Duodenal mucosa (tissue), 2 donors: ENCODE data around the gene NCAPD2.
A peak's percentile ranks its signal among the peaks of the same experiment; 100 is the strongest.

Source experiments
- H3K27ac ChIP-seq: one replicate; pipeline ENCODE4 v1.7.0; 2013; ENCODE audit warnings: low read depth, low read length
- H3K27me3 ChIP-seq, 2 donors: one replicate each; pipeline ENCODE4 v1.7.0; 2013; ENCODE audit warnings: low read length in 2 of 2, control low read depth in 1 of 2; ENCODE audit not compliant: insufficient read depth in 2 of 2, control insufficient read depth in 1 of 2
- H3K36me3 ChIP-seq, 2 donors: one replicate each; pipeline ENCODE4 v1.7.0; 2013; ENCODE audit warnings: low read length in 2 of 2, control low read depth in 1 of 2; ENCODE audit not compliant: insufficient read depth in 2 of 2, control insufficient read depth in 1 of 2
- H3K4me1 ChIP-seq, 2 donors: one replicate each; pipeline ENCODE4 v1.7.0; 2013; ENCODE audit warnings: low read length in 2 of 2, control low read depth in 1 of 2; ENCODE audit not compliant: insufficient read depth in 2 of 2, control insufficient read depth in 1 of 2
- H3K4me3 ChIP-seq, 2 donors: one replicate each; pipeline ENCODE4 v1.7.0; 2013; ENCODE audit warnings: low read length in 2 of 2, low read depth in 1 of 2
- H3K9ac ChIP-seq, 2 donors: one replicate each; pipeline ENCODE4 v1.7.0; 2013; ENCODE audit warnings: low read length in 2 of 2, low read depth in 1 of 2
- H3K9me3 ChIP-seq, 2 donors: one replicate each; pipeline ENCODE4 v1.7.0; 2013; ENCODE audit warnings: low read length in 2 of 2, control low read depth in 1 of 2; ENCODE audit not compliant: control insufficient read depth in 1 of 2

The NCAPD2 gene

GRCh38 chr12:6452944-6453630, 40.8 kb upstream of the NCAPD2 start:
- peaks cover 24 to 33% of the 10 kb centered on the region in 2 donors for H3K4me1 ChIP-seq
- peaks cover 20 to 31% of the 10 kb centered on the region in 2 donors for H3K36me3 ChIP-seq
- peak overlapping the region; percentile 99 to 100 for H3K9ac ChIP-seq
- H3K27me3 ChIP-seq = no peaks in the 10 kb centered on the region
- peak overlapping the region; percentile 96 for H3K27ac ChIP-seq
- H3K9me3 ChIP-seq = no peaks in the 10 kb centered on the region
- peak overlapping the region; percentile 96 to 99 for H3K4me3 ChIP-seq

DNA sequence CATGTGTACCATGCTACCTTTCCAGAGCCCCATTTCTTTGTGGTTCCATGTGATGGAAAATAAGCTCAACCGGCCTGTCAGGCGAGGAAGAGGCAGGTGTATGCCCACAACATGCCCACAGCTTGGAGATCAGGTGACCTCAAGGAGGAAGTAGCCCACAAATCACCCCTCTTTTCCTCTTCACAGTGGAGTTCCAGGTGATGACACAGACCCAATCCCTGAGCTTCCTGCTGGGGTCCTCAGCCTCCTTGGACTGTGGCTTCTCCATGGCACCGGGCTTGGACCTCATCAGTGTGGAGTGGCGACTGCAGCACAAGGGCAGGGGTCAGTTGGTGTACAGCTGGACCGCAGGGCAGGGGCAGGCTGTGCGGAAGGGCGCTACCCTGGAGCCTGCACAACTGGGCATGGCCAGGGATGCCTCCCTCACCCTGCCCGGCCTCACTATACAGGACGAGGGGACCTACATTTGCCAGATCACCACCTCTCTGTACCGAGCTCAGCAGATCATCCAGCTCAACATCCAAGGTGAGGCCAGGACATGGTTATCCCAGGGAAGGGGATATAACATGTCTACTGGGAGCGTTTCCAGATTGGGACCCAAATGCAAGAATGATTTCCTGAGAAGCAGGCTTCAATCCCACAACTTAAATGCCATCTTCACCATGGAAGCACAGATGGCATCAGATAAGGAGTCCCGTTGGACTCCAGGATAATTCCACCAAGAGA, 36.5 kb upstream of the NCAPD2 start:
- H3K4me1 ChIP-seq = peaks cover 29 to 32% of the 10 kb centered on the region in 2 donors
- peaks cover 48 to 72% of the 10 kb centered on the region in 2 donors for H3K36me3 ChIP-seq
- no peaks in the 10 kb centered on the region for H3K27me3 ChIP-seq
- no peak overlapping the region for H3K4me3 ChIP-seq
- no peak overlapping the region for H3K9ac ChIP-seq
- no peak overlapping the region for H3K27ac ChIP-seq
- no peaks in the 10 kb centered on the region for H3K9me3 ChIP-seq

DNA sequence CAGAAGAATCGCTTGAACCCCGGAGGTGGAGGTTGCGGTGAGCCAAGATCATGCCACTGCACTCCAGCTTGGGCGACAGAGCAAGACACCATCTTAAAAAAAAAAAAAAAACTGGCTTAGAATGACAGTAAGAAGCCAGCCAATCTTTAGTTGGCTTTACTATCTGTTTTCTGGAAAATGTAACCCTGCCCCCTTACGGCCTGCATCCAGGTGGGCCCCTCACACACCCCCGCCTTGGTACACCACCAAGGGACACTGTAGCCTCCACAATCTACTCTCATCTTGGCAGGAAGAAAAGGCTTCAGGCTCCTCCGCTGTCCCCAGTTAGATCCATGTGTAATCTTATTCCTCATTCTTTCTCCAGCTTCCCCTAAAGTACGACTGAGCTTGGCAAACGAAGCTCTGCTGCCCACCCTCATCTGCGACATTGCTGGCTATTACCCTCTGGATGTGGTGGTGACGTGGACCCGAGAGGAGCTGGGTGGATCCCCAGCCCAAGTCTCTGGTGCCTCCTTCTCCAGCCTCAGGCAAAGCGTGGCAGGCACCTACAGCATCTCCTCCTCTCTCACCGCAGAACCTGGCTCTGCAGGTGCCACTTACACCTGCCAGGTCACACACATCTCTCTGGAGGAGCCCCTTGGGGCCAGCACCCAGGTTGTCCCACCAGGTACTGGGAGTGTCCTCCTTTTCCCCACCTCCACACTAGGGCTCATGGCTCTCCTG, 35.5 kb upstream of the NCAPD2 start:
- no peaks in the 10 kb centered on the region for H3K27me3 ChIP-seq
- H3K4me3 ChIP-seq = no peak overlapping the region
- H3K9me3 ChIP-seq = no peaks in the 10 kb centered on the region
- no peak overlapping the region for H3K9ac ChIP-seq
- no peak overlapping the region for H3K27ac ChIP-seq
- H3K36me3 ChIP-seq = peaks cover 57 to 82% of the 10 kb centered on the region in 2 donors
- H3K4me1 ChIP-seq = peaks cover 29 to 32% of the 10 kb centered on the region in 2 donors

- no peak overlapping the region for H3K4me3 ChIP-seq
- no peak overlapping the region for H3K27ac ChIP-seq
- H3K9ac ChIP-seq = no peak overlapping the region
- no peaks in the 10 kb centered on the region for H3K27me3 ChIP-seq
- peaks cover 31 to 36% of the 10 kb centered on the region in 2 donors for H3K4me1 ChIP-seq
- H3K9me3 ChIP-seq = no peaks in the 10 kb centered on the region
- H3K36me3 ChIP-seq = peaks cover 60 to 86% of the 10 kb centered on the region in 2 donors
These were observed 34.9 kb upstream of the NCAPD2 start for GRCh38 chr12:6459004-6459337.

- peaks cover 55 to 87% of the 10 kb centered on the region in 2 donors for H3K36me3 ChIP-seq
- H3K27ac ChIP-seq = peak overlapping the region; percentile 15
- H3K4me1 ChIP-seq = peaks cover 36 to 43% of the 10 kb centered on the region in 2 donors
- H3K27me3 ChIP-seq = no peaks in the 10 kb centered on the region
- H3K4me3 ChIP-seq = peak overlapping the region in 1 of 2 donors; percentile 34
- H3K9me3 ChIP-seq = no peaks in the 10 kb centered on the region
- H3K9ac ChIP-seq = peak overlapping the region in 1 of 2 donors; percentile 7
These were observed 33.0 kb upstream of the NCAPD2 start for GRCh38 chr12:6460751-6461371.

- H3K27me3 ChIP-seq = no peaks in the 10 kb centered on the region
- H3K9ac ChIP-seq = no peak overlapping the region
- peaks cover 55 to 93% of the 10 kb centered on the region in 2 donors for H3K36me3 ChIP-seq
- peak overlapping the region; percentile 33 for H3K27ac ChIP-seq
- H3K9me3 ChIP-seq = no peaks in the 10 kb centered on the region
- peak overlapping the region in 1 of 2 donors; percentile 34 for H3K4me3 ChIP-seq
- peaks cover 36 to 43% of the 10 kb centered on the region in 2 donors for H3K4me1 ChIP-seq
These were observed 32.3 kb upstream of the NCAPD2 start for GRCh38 chr12:6461401-6462233.

DNA sequence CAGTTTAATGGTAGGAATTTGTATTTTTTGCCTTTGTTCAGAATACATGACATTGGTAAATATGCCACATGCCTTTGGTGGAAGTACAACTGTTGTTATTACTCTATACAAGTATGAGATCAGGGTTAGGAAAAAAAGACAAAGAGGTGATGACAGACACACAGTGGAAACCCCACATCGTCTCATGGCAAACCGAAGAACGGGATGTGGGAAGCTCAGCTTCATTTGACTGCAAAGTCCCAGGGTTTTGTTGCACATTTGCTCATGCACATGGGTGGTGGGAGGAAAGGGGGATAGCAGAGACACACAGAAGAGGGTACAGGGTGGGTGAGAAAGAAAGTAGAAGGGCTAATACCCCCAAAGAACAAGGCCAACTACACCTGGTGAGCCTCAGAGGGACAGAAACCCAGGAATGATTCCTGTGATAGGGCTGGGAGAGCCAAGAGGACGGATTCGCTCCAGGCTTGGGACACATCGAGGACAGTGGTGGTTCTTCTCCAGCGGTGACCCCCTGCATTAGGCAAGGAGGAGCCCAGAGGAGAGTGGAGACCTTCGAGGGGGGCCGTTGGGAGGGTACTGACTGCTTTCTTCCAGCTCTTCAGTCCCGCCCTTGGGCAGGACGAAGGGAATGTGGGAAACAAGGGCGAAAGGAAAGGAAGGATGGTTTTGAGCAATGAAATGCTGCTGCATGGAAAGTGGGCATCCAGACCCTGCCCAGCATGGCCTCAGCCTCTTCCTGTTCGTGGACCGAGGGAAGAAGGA, 31.5 kb upstream of the NCAPD2 start:
- peak overlapping the region in 1 of 2 donors; percentile 9 for H3K9ac ChIP-seq
- peaks cover 50 to 87% of the 10 kb centered on the region in 2 donors for H3K36me3 ChIP-seq
- H3K9me3 ChIP-seq = no peaks in the 10 kb centered on the region
- H3K27me3 ChIP-seq = no peaks in the 10 kb centered on the region
- H3K4me1 ChIP-seq = peaks cover 36 to 43% of the 10 kb centered on the region in 2 donors
- no peak overlapping the region for H3K4me3 ChIP-seq
- no peak overlapping the region for H3K27ac ChIP-seq

- Histone ChIP-seq H3K9ac (peak overlapping the region in 1 of 2 donors; percentile 2), H3K27me3 (no peaks in the 10 kb centered on the region), H3K36me3 (peaks cover 44 to 80% of the 10 kb centered on the region in 2 donors), H3K4me3 (no peak overlapping the region), H3K27ac (no peak overlapping the region), H3K9me3 (no peaks in the 10 kb centered on the region), H3K4me1 (peaks cover 41 to 43% of the 10 kb centered on the region in 2 donors)
These were observed 30.7 kb upstream of the NCAPD2 start for GRCh38 chr12:6463216-6463615.

GRCh38 chr12:6463858-6464257, 30.0 kb upstream of the NCAPD2 start:
- Histone ChIP-seq H3K4me3 (no peak overlapping the region), H3K9ac (no peak overlapping the region), H3K4me1 (peaks cover 47 to 48% of the 10 kb centered on the region in 2 donors)

More at GRCh38 chr12:6463858-6464257, 30.0 kb upstream of the NCAPD2 start:
- Histone ChIP-seq H3K27ac (no peak overlapping the region), H3K36me3 (peaks cover 38 to 74% of the 10 kb centered on the region in 2 donors), H3K9me3 (no peaks in the 10 kb centered on the region), H3K27me3 (no peaks in the 10 kb centered on the region)
